OCI-LY1 (cell line): ENCODE results near the gene MOCS3.
A peak's percentile ranks its signal among the peaks of the same experiment; 100 is the strongest.

Experiments
- H2AFZ ChIP-seq: fragments of 200-600 bp; sonication (generic), shearing (Covaris generic); 2 replicates; pipeline ENCODE4 v1.6.0; 2014; ENCODE audit warnings: antibody characterized with exemption, mild to moderate bottlenecking, low read length
- H3F3A ChIP-seq: fragments of 200-600 bp; sonication (generic), shearing (Covaris generic); 2 replicates; pipeline ENCODE4 v1.6.0; 2014; ENCODE audit warnings: mild to moderate bottlenecking, antibody characterized with exemption, low read length, moderate library complexity; ENCODE audit not compliant: insufficient read depth
- H3K27ac ChIP-seq: fragments of 200-600 bp; sonication (generic); 2 replicates; pipeline ENCODE4 v1.5.1; 2014; ENCODE audit warnings: low read length, mixed run types, mild to moderate bottlenecking, low read depth; ENCODE audit not compliant: poor library complexity, severe bottlenecking
- H3K27me3 ChIP-seq: fragments of 200-600 bp; sonication (generic); 2 replicates; pipeline ENCODE4 v1.6.0; 2014; ENCODE audit warnings: antibody characterized with exemption, mild to moderate bottlenecking, low read length, moderate library complexity; ENCODE audit not compliant: insufficient read depth
- H3K36me3 ChIP-seq: fragments of 200-600 bp; sonication (generic); 2 replicates; pipeline ENCODE4 v1.6.1; 2014; ENCODE audit warnings: mild to moderate bottlenecking, antibody characterized with exemption, low read length, moderate library complexity, mixed read lengths; ENCODE audit not compliant: insufficient read depth
- H3K4me1 ChIP-seq: fragments of 200-600 bp; sonication (generic); 2 replicates; pipeline ENCODE4 v1.5.1; 2014; ENCODE audit warnings: mild to moderate bottlenecking, low read length, moderate library complexity; ENCODE audit not compliant: insufficient read depth, severe bottlenecking
- H3K4me2 ChIP-seq: fragments of 200-600 bp; sonication (generic), shearing (Covaris generic); 2 replicates; pipeline ENCODE4 v1.6.1; 2014; ENCODE audit warnings: low read length
- H3K4me3 ChIP-seq: fragments of 200-600 bp; sonication (generic); 2 replicates; pipeline ENCODE4 v1.5.1; 2014; ENCODE audit warnings: low read length, low read depth, mild to moderate bottlenecking, mixed read lengths; ENCODE audit not compliant: poor library complexity, severe bottlenecking
- H3K79me2 ChIP-seq: fragments of 200-600 bp; shearing (Covaris generic); 2 replicates; pipeline ENCODE4 v1.6.1; 2016; ENCODE audit warnings: mixed run types, low read length, mixed read lengths; ENCODE audit not compliant: insufficient read depth
- H3K9ac ChIP-seq: fragments of 200-600 bp; sonication (generic), shearing (Covaris generic); 2 replicates; pipeline ENCODE4 v1.6.1; 2014; ENCODE audit warnings: mild to moderate bottlenecking, low read length, mixed read lengths
- H3K9me2 ChIP-seq: fragments of 200-600 bp; sonication (generic), shearing (Covaris generic); 2 replicates; pipeline ENCODE4 v1.6.1; 2014; ENCODE audit warnings: low read depth, mild to moderate bottlenecking, low read length, mixed read lengths
- H3K9me3 ChIP-seq: fragments of 200-600 bp; shearing (Covaris generic); 2 replicates; pipeline ENCODE4 v1.6.1; 2014; ENCODE audit warnings: low read length, mixed read lengths
- H4K20me1 ChIP-seq: fragments of 200-600 bp; sonication (generic), shearing (Covaris generic); 2 replicates; pipeline ENCODE4 v1.6.0; 2016; ENCODE audit warnings: mild to moderate bottlenecking, low read length; ENCODE audit not compliant: insufficient read depth
- CTCF ChIP-seq: fragments of 200-600 bp; sonication (generic), shearing (Covaris generic); IDR thresholded peaks from 2 replicates; pipeline ENCODE4 v1.5.1; 2017; ENCODE audit warnings: mild to moderate bottlenecking, antibody characterized with exemption, low read length, moderate library complexity, mixed read lengths
- EZH2 ChIP-seq: fragments of 200-600 bp; sonication (generic), shearing (Covaris generic); IDR thresholded peaks from 2 replicates; pipeline ENCODE4 v1.8.0; 2017; ENCODE audit warnings: borderline replicate concordance, mixed run types, mild to moderate bottlenecking, antibody characterized with exemption, low read length, moderate library complexity, mixed read lengths

MOCS3 gene

DNA sequence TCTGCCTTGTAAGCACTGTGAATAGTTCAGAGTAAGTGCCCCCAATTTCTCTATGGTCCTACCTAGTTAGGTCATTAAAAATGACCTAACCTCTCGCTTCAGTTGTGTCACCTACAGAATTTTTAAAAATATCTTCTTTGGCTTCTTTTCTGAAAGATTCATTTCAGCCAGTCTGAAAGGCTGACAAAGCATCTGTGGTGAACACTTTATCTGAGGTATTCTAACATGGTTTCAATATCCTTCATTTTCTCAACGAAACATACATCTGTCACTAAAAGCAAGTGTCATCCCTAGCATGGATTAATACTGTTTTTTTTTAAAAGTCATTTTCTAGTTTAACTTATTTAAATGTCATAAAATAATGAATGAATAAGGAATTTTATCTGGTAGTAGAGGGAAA lies 5.4 kb upstream of the MOCS3 start:
- Histone ChIP-seq H3K4me1 (peaks cover 22% of the 10 kb centered on the region), H3K27me3 (no peaks in the 10 kb centered on the region), H3K9me3 (no peaks in the 10 kb centered on the region), H3K9ac (no peak overlapping the region), H4K20me1 (peaks cover 5% of the 10 kb centered on the region; the same call in 1 of the 2 replicates), H3K4me2 (no peak overlapping the region), H3K27ac (no peak overlapping the region), H3K9me2 (no peaks in the 10 kb centered on the region), H2AFZ (no peak overlapping the region), H3K36me3 (peaks cover 65% of the 10 kb centered on the region), H3K79me2 (peaks cover 46% of the 10 kb centered on the region), H3K4me3 (no peak overlapping the region), H3F3A (no peaks in the 10 kb centered on the region)
- TF ChIP-seq CTCF = no peak
- no peak for TF ChIP-seq EZH2

- H3K4me3 ChIP-seq = no peak overlapping the region
- H3K9me3 ChIP-seq = no peaks in the 10 kb centered on the region
- peaks cover 5% of the 10 kb centered on the region; the same call in 1 of the 2 replicates for H4K20me1 ChIP-seq
- no peaks in the 10 kb centered on the region for H3K9me2 ChIP-seq
- H3K4me1 ChIP-seq = peaks cover 22% of the 10 kb centered on the region
- H3F3A ChIP-seq = no peaks in the 10 kb centered on the region
- H3K9ac ChIP-seq = no peak overlapping the region
- no peaks in the 10 kb centered on the region for H3K27me3 ChIP-seq
- H3K27ac ChIP-seq = no peak overlapping the region
- H3K36me3 ChIP-seq = peaks cover 60% of the 10 kb centered on the region
- TF ChIP-seq CTCF (no peak), EZH2 (no peak)
- H3K79me2 ChIP-seq = peaks cover 47% of the 10 kb centered on the region
- H2AFZ ChIP-seq = no peak overlapping the region
- H3K4me2 ChIP-seq = no peak overlapping the region
These were observed 4.8 kb upstream of the MOCS3 start for GRCh38 chr20:50953821-50954220.

DNA sequence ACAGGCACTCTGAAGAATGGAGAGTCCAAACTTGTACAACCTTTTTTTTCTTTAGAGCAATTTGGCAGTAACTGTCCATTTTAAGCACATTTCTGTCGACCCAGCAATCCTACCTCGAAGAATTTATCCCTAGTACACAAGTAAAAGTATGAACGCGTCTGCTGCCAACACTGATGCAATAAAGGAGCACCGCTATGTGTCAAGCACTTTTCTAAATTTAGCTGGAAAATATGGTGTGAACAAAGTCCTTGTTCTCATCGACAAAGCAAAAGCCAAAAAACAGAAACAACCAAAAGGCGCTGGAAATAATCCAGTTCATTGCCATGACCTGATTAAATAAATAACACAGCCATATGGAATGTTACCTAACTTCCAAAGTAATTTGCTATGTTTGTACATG lies 1.3 kb upstream of the MOCS3 start:
- peaks cover 37% of the 10 kb centered on the region for H3K4me1 ChIP-seq
- H4K20me1 ChIP-seq = peaks cover 5% of the 10 kb centered on the region; the same call in 1 of the 2 replicates
- no peaks in the 10 kb centered on the region for H3F3A ChIP-seq
- no peaks in the 10 kb centered on the region for H3K9me3 ChIP-seq
- H3K4me2 ChIP-seq = peak overlapping the region; percentile 98
- H3K27ac ChIP-seq = no peak overlapping the region
- no peak for TF ChIP-seq EZH2
- TF ChIP-seq CTCF = no peak
- H3K79me2 ChIP-seq = peaks cover 47% of the 10 kb centered on the region
- peak overlapping the region; percentile 94 for H3K4me3 ChIP-seq
- peaks cover 41% of the 10 kb centered on the region for H3K36me3 ChIP-seq
- peak overlapping the region; percentile 91 for H3K9ac ChIP-seq
- H3K27me3 ChIP-seq = no peaks in the 10 kb centered on the region
- no peaks in the 10 kb centered on the region for H3K9me2 ChIP-seq
- no peak overlapping the region for H2AFZ ChIP-seq
